Small intestine (tissue), 7 donors: ENCODE measurements around the gene PTPN20. TPM values are rescaled to one million over a fixed set of nuclear protein-coding genes. Genes with fewer than 3 reads are reported as not detected.

Experiments
- DNase-seq, 2 donors: peaks; one replicate each; pipeline versions ENCODE4 v3.0.0 to v3.0.0-alpha.2; 2013
- FAIRE-seq: peaks from 2 replicates; lab custom pipeline; 2012; peaks lifted over from hg19 to GRCh38; lab: Jason Lieb, UNC
- H3K27ac ChIP-seq, 3 donors: one replicate each; pipeline ENCODE4 v1.5.1; 2013; ENCODE audit warnings: low read length in 2 of 3, mild to moderate bottlenecking in 2 of 3, control low read depth in 1 of 3, inconsistent platforms in 1 of 3, low read depth in 1 of 3, moderate library complexity in 1 of 3
- H3K27me3 ChIP-seq, 3 donors: one replicate each; pipeline ENCODE4 v1.6.1; 2013; ENCODE audit warnings: low read length in 3 of 3, inconsistent platforms in 1 of 3; ENCODE audit not compliant: control insufficient read depth in 3 of 3, insufficient read depth in 3 of 3
- H3K36me3 ChIP-seq, 3 donors: one replicate each; pipeline ENCODE4 v1.6.1; 2013; ENCODE audit warnings: low read length in 3 of 3, inconsistent platforms in 1 of 3, low read depth in 1 of 3, mild to moderate bottlenecking in 1 of 3, moderate library complexity in 1 of 3; ENCODE audit not compliant: control insufficient read depth in 3 of 3, insufficient read depth in 2 of 3
- H3K4me1 ChIP-seq, 3 donors: one replicate each; pipeline ENCODE4 v1.6.1; 2013; ENCODE audit warnings: low read length in 2 of 3, inconsistent platforms in 1 of 3, low read depth in 1 of 3, mild to moderate bottlenecking in 1 of 3, moderate library complexity in 1 of 3; ENCODE audit not compliant: control insufficient read depth in 3 of 3, insufficient read depth in 2 of 3
- H3K4me3 ChIP-seq, 3 donors: one replicate each; pipeline ENCODE4 v1.5.1; 2013; ENCODE audit warnings: low read length in 3 of 3, control low read depth in 1 of 3, inconsistent platforms in 1 of 3, low read depth in 1 of 3, mild to moderate bottlenecking in 1 of 3, moderate library complexity in 1 of 3
- H3K9me3 ChIP-seq, 2 donors: one replicate each; pipeline ENCODE4 v1.6.1; 2013; ENCODE audit warnings: low read depth in 1 of 2, low read length in 1 of 2; ENCODE audit not compliant: control insufficient read depth in 2 of 2, insufficient read depth in 1 of 2
- WGBS, 3 donors: extraction: QIAGEN DNeasy Blood & Tissue Kit; methylation state at CpG; one replicate each; pipeline ENCODE4 v1.1.7; 2013; 5-methylcytosine and 5-hydroxymethylcytosine counted together
- polyA plus RNA-seq, 4 donors: library from polyadenylated mRNA; stranded (reverse) in 3 of 4; unstranded in 1 of 4; fragments of 200-250 nt in 3 of 4; fragments of 120-200 nt in 1 of 4; gene quantifications; one replicate each; pipeline versions ENCODE4 v1.2.1 to v1.2.3, GENCODE V29; 2013
- donor health status: healthy with polysubstance abuse.
- donor health status: control.
- donor health status: control.
- donor health status: Bipolar disorder and iron deficiency.
- donor health status: healthy.

Gene PTPN20
- polyA plus RNA-seq, 4 donors, result 0.45 to 0.81 (median 0.74) TPM

DNA sequence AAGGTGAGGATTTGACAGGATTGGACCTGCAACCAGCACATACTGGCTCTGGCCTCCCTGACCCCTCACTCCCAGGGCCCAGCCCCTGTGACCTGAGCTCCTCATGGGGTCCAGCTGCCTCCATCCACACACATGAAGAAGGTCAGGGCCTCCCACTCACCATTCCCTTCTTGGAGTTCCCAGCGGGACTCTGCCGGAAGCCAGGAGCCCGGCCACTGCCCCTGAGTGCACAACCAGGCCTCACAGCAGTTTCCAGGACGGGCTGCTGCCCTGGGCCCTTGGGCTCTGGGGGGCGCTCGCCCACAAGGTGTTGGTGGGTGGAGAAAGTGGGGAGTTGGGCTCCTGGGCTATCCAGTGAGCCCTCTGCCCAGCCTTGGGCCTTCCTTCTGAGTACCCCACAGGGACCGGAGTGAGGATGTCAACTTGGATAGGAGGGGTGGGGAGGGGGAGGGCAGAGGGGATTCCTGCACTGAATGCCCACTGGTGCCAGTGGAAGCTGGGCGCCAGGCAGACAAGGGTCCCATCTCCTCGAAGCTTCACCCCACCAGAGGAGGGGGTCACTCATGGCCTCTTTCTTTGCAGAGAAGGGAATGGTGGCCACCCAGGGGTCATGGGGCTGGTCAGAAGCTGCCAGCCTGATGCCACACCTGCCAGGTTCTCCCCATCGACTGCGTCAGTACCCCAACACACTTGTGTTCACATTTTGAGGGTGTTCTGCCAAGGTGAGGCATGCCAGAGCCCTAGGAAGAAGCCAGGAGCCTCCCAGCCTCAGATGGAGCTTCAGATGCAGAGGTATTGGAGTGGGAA, 115.3 kb downstream of the PTPN20 start:
- Histone ChIP-seq H3K36me3 (no peaks in the 10 kb centered on the region), H3K27ac (no peak overlapping the region), H3K27me3 (peaks cover 0 to 4% (median 0%) of the 10 kb centered on the region in 3 donors), H3K9me3 (no peaks in the 10 kb centered on the region), H3K4me1 (no peaks in the 10 kb centered on the region), H3K4me3 (no peak overlapping the region)
- DNase-seq, result no peak
- FAIRE-seq, result no peak
- 87 to 93% (median 91%) methylated on average over 10 to 11 of the region's 11 CpGs for WGBS, 3 donors

DNA sequence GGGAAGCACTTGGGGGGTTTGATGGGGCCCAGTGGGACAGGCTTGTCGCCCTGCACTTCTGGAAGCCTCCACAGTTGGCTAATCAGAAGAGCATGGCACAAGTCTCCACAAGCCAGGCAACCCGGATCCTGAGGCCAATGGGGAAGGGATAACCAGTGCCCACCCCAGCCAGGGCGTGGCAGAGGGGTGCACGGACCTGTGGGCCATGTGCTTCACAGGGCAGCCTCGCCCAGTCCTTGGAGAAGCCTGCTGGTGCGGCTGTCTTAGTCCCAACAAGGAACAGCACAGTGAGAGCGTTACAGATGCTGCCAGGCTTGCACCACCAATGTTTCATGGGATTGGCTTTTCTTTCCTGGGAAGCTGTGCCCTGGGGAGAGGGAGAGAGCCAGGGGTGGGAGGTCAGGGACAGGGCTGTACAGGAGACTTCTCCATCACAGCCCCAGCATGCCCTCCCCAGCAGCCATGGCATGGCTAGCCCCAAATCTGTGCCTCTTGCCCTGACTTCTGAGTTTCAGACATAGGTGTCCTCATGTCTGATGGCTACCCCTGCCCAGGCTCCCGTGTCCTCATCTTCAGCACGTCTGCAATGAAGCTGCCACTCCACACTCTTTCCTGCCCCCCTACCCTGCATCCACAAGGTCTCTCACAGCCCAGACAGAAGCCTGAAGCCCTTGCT, 116.0 kb downstream of the PTPN20 start:
- Histone ChIP-seq H3K9me3 (no peaks in the 10 kb centered on the region), H3K27ac (no peak overlapping the region), H3K36me3 (no peaks in the 10 kb centered on the region), H3K4me1 (no peaks in the 10 kb centered on the region), H3K4me3 (no peak overlapping the region), H3K27me3 (peaks cover 0 to 4% (median 0%) of the 10 kb centered on the region in 3 donors)
- DNase-seq (no peak), FAIRE-seq (no peak)
- WGBS, 3 donors, result 35 to 64% (median 44%) methylated on average over 9 of the region's 9 CpGs

DNA sequence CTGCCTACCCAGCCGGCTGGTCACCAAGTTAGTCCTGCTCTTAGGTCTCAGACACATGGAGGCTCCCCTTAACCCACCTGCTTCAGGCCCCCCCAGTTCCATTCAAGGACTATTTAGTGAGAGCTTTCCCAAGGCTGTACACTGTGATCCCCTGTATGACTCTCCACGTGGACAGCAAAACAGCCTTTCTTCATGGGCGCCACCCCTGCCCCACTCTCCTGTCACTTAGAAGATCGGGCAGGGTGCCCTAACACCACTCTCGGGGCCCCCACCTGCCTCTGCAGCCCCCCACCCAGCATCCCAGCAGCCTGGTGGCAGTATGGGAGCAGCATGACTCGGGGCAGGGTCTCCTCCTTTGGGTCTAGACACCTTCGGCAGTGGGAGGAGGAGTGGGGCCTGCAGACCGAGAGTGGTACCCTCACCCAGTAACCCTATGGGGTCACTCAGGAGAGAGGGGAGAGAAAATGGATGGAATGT, 116.6 kb downstream of the PTPN20 start:
- Histone ChIP-seq H3K27me3 (peaks cover 0 to 4% (median 0%) of the 10 kb centered on the region in 3 donors), H3K27ac (no peak overlapping the region), H3K4me1 (no peaks in the 10 kb centered on the region), H3K36me3 (no peaks in the 10 kb centered on the region), H3K9me3 (no peaks in the 10 kb centered on the region), H3K4me3 (no peak overlapping the region)
- FAIRE-seq (no peak), DNase-seq (no peak)
- WGBS, 3 donors, result 70 to 80% (median 75%) methylated on average over 8 of the region's 8 CpGs

GRCh38 chr10:47028466-47028865, 117.2 kb downstream of the PTPN20 start:
- Histone ChIP-seq H3K36me3 (no peaks in the 10 kb centered on the region), H3K27ac (no peak overlapping the region), H3K4me1 (no peaks in the 10 kb centered on the region), H3K4me3 (no peak overlapping the region), H3K27me3 (peaks cover 0 to 4% (median 0%) of the 10 kb centered on the region in 3 donors), H3K9me3 (no peaks in the 10 kb centered on the region)
- no peak for DNase-seq
- 93 to 94% (median 94%) methylated on average over 8 of the region's 8 CpGs for WGBS, 3 donors
- no peak for FAIRE-seq

- no peak for FAIRE-seq
- Histone ChIP-seq H3K4me3 (no peak overlapping the region), H3K36me3 (no peaks in the 10 kb centered on the region), H3K27me3 (peaks cover 0 to 4% (median 0%) of the 10 kb centered on the region in 3 donors), H3K9me3 (no peaks in the 10 kb centered on the region), H3K27ac (no peak overlapping the region), H3K4me1 (no peaks in the 10 kb centered on the region)
- no peak for DNase-seq
- WGBS, 3 donors, result 83 to 86% (median 83%) methylated on average over 13 of the region's 13 CpGs
Observed at GRCh38 chr10:47029181-47030009, 118.2 kb downstream of the PTPN20 start.

DNA sequence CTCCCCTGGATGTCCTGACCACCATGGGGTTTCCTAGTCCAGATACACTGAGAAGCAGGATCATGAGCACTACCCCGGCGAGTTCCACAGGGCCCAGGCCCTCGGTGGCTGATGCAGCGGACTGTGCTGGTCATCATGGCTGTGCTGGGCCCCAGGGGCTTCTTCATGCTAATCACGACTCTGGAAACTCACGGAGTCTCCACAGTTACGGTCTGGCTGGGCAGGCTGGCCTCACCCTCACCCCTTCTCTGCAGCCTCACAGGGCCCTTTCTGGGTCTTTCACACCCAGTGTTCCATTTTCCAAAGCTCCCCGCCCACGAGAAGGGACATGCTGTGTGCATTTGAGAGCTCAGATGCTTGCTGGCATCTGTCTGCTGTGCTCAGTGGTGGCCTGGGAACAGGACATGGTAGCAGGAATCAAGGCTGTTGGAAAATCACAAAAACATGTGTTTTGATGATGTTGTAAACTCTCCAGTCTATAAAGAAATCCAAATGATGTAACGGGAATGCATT, 119.0 kb downstream of the PTPN20 start:
- Histone ChIP-seq H3K4me3 (no peak overlapping the region), H3K9me3 (no peaks in the 10 kb centered on the region), H3K4me1 (no peaks in the 10 kb centered on the region), H3K36me3 (no peaks in the 10 kb centered on the region), H3K27me3 (peaks cover 0 to 7% (median 0%) of the 10 kb centered on the region in 3 donors), H3K27ac (no peak overlapping the region)
- no peak for DNase-seq
- FAIRE-seq, result no peak
- WGBS, 3 donors, result 86 to 90% (median 90%) methylated on average over 10 of the region's 10 CpGs

DNA sequence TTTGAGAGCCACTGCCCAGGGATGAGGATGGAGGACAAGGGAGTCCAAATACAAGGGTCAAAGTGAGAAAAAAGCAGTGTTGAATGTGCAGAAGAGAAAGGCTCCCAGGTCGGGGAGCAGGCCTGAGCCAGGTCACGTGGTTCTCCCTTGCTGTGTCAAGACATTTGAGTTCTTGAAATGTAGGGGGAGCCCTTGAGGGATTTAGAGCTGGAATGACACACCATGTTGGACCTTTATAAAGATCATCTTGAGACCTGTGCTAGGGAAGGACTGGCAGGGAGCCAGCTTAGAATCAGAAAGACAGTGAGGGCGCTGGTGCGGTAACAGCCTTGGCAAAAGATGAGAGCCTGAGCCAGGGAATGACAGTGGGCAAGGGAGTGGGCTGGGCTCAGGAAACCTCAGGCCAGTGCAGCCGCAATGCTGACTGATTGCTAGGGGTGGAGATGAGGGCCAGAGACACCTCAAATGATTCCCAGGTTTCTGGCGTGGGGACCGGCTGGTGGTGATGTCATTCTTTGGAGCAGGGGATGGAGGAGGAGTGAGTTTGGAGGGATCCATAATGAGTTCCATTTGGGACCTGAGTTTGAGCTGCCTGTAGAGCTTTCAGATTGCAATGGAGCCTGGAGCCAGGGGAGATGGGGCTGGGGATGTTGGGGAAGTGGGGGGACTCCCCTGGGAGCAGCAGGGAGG, 120.1 kb downstream of the PTPN20 start:
- H3K27me3 ChIP-seq, result peaks cover 0 to 7% (median 0%) of the 10 kb centered on the region in 3 donors

More for the DNA sequence above, 120.1 kb downstream of the PTPN20 start:
- no peaks in the 10 kb centered on the region for H3K36me3 ChIP-seq
- H3K4me3 ChIP-seq, result no peak overlapping the region
- 58 to 77% (median 69%) methylated on average over 7 of the region's 7 CpGs for WGBS, 3 donors
- FAIRE-seq, result no peak
- peak in 1 of 2 donors; percentile 39 for DNase-seq
- H3K9me3 ChIP-seq, result no peaks in the 10 kb centered on the region
- H3K27ac ChIP-seq, result no peak overlapping the region
- H3K4me1 ChIP-seq, result no peaks in the 10 kb centered on the region
